NCI-H1436 (cell line): Measurements from ENCODE around the gene SYNGAP1.
A peak's percentile ranks its signal among the peaks of the same experiment; 100 is the strongest.

Experiments used
- DNase-seq: peaks from one replicate; lab custom pipeline; 2025; lab: John Stamatoyannopoulos, UW

The SYNGAP1 gene

DNA sequence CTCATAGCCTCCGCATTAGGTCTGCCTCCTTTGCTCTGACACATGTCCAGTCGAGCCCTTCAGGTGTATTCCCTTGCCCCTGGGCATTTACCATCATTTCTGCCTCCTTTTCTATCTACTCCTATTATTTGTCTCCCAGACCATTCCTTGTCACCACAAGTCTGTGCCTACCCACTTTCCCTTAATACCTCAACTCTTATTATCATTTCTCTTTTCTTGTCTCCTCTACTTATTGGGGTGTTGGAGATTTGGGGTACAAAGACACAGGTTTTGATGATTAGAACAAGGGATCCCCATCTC, 1.4 kb downstream of the SYNGAP1 start:
- DNase-seq, result no peak

DNA sequence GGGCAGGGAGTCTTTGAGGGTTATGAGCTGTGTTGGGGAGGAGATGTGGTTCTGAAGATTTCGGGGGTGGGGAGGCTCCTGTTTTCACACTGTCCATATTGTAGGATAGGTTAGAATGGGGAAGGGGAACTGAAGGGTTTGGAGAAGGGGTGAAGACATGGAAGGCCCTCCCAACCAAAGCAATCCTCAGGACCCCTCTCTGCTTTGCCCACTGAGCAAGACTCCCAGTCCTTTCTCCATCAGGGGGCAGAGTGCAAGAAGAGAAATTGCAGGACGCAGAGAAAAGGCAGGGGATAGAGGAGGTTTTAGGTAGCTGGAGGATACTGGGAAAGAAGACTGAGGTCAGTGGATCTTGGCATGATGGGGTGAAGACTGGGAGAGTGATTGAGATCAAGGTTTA, 3.9 kb downstream of the SYNGAP1 start:
- DNase-seq, result no peak

DNA sequence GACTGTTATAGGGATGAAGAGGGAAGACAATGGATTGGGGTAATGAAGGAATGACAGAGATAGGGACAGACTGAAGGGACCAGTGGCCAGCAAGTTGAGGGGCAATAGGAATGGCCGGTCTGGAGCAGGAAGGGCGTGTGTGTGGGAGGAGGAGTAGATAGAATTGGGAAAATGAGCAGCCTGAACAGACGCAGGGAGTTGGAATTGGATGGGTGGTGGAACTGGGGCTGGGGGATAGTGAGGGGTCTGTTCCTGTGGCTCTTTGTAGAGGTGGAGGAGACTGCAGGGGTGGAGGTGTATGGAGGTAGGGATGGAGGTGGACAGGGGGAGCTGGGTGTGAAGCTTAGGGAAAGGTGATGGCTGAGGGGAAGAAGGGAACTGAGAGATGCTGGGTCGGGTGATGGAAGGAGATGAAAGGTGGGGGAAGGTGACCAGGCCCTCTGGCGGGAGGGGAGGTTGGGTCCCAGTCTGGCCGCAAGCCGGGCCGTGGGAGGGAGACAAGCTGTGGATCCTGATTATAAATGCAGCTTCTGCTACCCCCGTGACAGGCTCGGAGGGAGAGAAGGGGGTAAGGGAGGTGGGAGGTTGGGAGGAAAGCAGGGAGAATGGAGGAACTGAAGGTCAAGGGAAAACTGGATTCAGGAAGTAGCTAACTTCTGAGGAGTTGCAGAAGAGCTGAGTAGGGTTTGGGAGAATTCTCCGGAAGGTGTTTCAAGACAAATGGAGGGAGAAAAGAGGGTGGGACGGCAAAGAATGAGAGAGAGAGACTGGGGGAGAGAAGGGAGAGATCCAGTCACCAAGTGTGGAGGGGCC, 5.2 kb downstream of the SYNGAP1 start:
- no peak for DNase-seq

DNA sequence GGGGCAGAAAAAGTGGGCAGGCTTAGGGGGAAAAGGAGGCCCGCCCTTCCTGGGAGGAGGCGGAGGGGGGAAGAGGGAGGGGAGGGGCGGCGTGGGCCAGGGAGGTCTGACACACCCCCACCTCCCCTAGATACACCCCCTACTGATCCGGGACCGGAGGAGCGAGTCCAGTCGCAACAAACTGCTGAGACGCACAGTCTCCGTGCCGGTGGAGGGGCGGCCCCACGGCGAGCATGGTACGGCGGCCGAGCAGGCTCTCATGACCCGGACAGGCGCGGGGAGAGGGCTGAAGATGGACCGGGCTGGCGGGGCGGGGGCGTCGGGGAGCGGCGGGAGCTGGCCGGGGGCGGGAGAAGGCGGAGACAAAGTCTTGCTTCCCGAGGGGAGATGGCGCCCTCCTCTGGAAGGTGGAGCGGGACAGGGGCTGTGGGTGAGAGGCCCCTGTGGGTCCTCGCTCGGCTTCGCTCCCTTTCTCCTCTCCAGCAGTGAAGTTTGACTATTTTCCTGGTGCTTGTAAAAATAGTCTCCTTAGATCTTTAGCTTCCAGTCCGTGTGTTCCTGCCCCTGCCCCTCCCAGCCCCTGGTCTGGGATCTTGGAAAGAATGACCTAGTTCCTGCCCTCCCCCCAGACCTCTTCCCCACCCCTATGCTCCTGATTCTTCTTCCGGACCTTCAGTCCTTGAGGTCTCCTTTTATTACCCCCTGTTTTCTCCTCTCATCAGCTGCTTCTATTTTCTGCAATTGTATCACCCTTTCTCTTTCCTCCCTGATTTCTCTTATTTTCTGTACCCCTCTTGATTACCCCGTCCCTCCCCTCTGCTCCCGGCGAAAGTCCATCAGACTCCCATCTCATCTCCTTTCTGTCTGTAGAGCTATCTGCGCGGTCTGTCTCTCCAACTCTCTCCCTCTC, 6.1 kb downstream of the SYNGAP1 start:
- DNase-seq, result peak; percentile 84

DNA sequence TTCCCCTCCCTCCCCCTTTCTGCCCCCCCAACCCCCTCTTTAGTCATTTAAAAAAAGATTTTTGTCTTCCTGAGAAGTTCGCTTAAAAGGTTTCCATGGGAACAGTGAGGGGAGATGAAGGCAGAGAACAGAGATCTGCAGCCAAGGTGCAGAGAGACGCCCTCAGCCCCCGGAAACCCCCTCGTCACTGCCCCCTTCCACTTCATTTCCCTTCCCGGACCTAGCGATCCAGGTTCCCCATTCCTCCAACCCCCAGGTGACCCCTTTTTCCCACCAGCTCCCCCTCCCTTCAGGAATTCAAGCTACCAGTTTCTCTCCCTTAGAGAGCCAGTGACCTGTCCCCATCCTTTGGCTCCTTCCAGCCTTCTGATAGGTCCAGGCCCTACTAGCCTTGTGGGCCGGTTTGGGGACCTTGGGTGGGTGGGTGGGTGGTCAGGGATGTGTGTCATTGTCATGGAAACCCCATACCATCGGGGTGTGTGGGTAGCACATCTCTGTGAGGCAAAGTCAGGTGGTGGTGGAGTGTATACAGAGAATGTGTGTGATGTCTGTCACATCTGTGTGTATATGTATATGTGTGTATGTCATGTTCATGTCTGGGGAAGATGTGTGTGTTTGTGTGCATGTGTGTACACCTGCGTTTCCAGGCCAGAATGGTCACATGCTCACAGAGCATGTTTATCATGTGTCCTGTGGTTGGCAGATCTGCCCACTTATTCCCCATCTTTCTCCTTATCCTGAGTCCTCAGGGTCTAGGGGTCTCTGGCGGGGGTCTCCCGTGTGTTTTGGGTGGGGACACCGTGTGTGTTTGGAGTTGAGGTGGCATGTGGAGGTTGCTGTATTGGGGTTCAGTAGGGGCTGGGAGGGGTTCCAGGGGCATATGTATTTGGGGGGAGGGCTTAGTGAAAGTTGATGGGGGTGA, 7.0 kb downstream of the SYNGAP1 start:
- DNase-seq, result no peak

DNA sequence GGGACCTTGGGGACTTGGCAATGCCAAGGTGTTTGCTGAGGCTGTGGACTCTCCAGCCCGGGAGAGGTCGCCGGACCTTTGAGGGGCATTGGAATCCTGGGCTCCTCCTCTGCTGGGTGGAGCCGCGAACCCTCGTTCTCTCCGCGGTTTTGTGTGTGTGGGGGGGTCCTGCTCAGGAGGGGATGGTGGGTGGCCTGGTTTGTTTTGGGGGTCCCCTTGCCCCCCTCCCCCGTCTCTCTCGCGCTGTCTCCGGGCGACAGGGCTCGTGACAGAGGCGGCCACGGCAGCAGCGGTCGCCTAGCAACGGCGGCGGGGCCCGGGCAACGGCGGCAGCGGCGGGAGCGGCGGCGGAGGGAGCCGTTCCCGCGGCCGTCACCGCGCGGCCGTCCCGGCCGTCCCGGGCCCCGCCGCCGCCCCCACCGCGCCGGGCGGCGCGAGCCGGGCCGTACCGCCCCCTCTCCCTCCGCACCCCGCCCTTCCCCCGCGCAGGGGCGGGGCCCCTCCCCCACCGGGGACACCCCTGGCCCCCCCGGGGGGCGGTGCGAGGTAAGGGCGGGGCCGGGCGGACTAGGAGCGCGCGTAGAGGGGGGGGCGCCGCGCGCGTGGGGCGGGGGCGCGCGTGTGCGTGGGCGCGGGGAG, 7.8 kb downstream of the SYNGAP1 start:
- DNase-seq, result peak; percentile 17

DNA sequence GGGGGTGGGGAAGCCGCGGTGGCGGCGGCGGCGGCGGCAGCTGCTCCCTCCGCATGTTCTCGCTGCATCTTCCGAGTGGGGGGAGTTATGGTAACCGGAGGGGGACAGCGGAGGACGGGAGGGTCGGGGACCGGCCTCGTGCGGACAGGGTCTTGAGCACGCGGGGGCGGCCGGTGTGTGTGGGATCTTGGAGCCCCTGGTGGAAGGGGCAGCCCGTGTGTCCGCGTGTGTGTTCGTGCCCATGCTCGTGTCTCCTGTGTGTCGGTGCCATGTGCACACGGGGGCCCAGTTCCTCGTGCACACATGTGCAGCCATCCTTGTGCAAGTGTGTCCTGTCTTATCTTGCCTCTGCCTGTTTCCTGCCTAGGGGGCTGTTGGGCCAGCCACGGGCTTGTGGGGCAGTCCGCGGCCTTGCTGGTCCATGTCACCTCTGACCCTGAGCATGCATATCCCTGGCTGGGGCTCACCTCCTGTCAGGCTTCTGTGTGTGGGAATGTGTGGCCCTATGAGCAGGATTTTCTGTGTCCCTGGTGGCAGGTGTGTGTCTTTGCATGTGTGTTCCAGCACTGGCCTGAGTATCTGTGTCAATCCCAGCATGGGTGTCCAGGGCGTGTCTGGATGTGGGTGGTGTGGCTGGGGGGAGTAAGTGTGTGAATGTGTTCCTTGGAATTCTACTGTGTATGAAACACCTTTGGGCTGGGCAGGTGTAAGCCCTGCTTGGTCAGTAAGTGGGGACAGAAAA, 8.5 kb downstream of the SYNGAP1 start:
- DNase-seq, result no peak

DNA sequence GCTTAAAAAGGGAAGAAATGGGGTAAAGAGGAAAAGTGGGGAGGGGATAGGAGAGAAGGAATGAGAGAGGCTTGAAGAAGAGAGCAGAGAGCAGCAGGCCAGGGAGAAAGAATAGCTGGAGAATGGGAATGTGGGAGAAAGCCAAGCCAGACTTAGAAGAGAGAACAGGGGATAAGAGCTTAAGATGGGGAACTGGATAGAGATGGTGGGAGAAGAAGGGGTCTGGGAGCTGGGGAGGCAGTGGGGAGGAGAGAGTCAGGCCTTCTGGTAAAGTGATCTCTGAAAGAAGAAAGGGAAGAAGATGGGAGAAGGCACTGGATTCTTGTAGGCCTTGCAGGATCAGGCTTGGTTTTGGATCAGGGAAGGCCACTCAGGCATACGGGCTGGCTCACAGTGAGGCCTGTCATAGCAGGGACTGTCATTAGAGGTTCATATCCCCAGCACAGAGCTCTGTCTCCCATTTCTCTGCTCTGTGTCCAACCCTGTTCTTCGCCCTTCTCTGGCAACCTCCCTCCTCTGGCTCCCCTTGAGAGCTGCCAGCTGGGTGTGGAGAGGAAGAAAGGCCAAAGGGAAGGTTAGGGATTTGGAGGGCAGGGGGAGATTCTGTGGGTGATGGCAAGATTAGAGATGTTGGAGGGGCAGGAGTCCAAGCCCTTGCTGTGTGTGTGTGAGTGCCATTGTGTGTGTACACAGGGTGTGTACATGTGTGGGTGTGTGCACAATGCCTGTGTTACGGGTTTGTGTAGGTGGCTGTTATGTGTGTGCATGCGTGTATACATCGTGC, 9.3 kb downstream of the SYNGAP1 start:
- DNase-seq, result no peak

GRCh38 chr6:33429750-33430052, 9.8 kb downstream of the SYNGAP1 start:
- no peak for DNase-seq

GRCh38 chr6:33430334-33430733, 10.5 kb downstream of the SYNGAP1 start:
- DNase-seq, result no peak

DNA sequence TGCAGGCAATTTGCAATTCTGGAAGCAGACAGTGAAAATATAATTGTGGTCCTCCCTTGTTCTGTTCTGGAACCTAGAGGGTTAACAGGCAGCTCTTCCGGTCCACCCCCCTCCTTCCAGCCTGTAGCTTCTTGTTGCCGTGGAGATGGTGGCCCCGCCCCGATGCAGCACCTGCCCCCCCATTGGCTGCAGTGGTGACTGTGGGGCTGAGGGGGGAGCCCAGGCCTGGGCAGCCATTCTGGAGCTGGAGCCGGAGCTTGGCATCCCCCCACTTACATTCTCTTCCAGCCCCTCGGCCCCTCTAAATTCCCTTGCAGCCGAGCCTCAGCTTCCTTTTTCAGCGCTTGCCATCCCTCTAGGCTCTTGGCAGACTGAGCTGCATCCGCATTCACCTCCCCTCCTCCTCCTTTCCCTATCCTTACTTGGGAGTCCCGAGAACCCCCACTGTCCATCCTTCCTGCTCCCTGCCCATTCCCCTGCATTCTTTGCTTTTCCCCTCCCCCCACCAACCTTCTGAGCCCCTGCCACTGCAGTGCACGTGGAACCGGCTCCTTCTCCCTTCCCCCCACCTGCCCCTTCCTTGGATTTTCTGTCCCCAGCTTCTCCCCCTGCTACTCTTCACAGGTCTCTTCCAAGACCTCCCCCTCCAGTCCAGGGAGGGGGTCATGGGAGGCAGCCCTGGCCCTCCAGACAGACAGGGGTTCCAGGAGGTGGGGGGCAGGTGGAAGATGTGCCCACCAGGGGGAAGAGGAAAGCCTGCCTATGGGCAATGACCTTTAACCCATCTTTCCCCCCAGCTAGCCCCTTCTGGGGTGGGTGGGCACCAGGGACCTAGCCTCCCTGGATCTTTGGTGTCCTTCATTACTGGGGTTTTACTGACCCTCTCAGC, 11.4 kb downstream of the SYNGAP1 start:
- DNase-seq, result peak; percentile 53

DNA sequence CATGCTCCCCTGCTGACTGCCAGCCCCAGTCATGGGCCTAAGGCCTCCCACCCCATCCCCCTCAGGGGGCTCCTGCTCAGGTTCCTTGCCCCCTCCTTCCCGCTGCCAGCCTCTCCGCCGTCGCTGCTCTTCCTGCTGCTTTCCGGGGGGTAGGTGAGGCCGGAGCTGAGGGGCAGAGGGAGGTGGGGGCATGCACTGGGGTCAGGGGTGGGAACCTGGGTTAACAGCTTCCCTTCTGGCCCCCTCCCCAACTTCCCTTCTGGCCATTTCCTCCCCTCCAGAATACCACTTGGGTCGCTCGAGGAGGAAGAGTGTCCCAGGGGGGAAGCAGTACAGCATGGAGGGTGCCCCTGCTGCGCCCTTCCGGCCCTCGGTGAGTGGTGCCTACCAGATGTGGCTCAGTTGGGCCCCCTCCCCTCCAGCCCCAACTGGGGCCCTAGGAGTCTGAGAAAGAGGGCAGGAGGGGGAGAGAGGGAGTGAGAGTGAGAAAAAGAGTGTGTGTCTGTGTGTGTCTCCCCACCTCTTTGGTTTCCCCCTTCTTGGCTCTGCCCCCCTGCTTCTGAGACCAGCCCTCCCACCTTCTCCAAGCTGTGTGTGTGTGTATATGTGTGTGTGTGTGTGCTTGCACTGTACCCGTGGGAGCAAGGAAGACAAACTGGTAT, 12.1 kb downstream of the SYNGAP1 start:
- DNase-seq, result no peak

GRCh38 chr6:33432546-33432945, 12.7 kb downstream of the SYNGAP1 start:
- no peak for DNase-seq

- no peak for DNase-seq
Measured at GRCh38 chr6:33433001-33433543, 13.2 kb downstream of the SYNGAP1 start.

GRCh38 chr6:33433544-33434191, 13.8 kb downstream of the SYNGAP1 start:
- DNase-seq, result no peak

GRCh38 chr6:33434961-33435360, 15.1 kb downstream of the SYNGAP1 start:
- no peak for DNase-seq

DNA sequence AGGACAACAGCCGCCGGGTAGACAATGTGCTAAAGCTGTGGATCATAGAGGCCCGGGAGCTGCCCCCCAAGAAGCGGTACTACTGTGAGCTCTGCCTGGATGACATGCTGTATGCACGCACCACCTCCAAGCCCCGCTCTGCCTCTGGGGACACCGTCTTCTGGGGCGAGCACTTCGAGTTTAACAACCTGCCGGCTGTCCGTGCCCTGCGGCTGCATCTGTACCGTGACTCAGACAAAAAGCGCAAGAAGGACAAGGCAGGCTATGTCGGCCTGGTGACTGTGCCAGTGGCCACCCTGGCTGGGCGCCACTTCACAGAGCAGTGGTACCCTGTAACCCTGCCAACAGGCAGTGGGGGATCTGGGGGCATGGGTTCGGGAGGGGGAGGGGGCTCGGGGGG, 17.8 kb downstream of the SYNGAP1 start:
- DNase-seq, result no peak

- DNase-seq, result no peak
Measured at GRCh38 chr6:33438978-33439594, 19.2 kb downstream of the SYNGAP1 start.
